Tracheal epithelial cell (primary cell): ENCODE measurements around the gene ZNF565. TPM values are rescaled to one million over a fixed set of nuclear protein-coding genes. Genes with fewer than 3 reads are reported as not detected.

ENCODE experiments used
- total RNA-seq: library from RNA; depleted of rRNA; stranded (reverse); fragments of >200 nt; gene quantifications from 2 replicates; pipeline ENCODE4 v1.2.1, GENCODE V29; 2014

The ZNF565 gene
- 4.6 and 6.2 TPM in 2 replicates for total RNA-seq

GRCh38 chr19:36214386-36215275 lies at the start of gene ZNF565, which contains the start of gene ZNF146:
Gene ZNF565, minus strand, starts transcription at chr19:36214665. Its CDS starts 12,680 bp downstream, at chr19:36201985.
Gene ZNF146, plus strand, starts transcription at chr19:36215106. Its CDS starts 21,335 bp downstream, at chr19:36236441.

GRCh38 chr19:36152352-36153091 lies 61.9 kb downstream of the ZNF565 start, which contains the start of gene COX7A1:
Gene COX7A1, minus strand, starts transcription at chr19:36152447. Its CDS starts 40 bp downstream, at chr19:36152407.

GRCh38 chr19:36139473-36140303 lies 74.8 kb downstream of the ZNF565 start, which contains the start of gene CAPNS1:
Gene CAPNS1, plus strand, starts transcription at chr19:36140066. Its CDS starts 946 bp downstream, at chr19:36141012.

Other genes starting within 250 kb of the ZNF565 start
- gene SDHAF1, start 219.5 kb downstream of the ZNF565 start, total RNA-seq = 14.2 and 26.9 TPM in 2 replicates
- 9.4 and 12.4 TPM in 2 replicates for gene SYNE4, start 205.9 kb downstream of the ZNF565 start, total RNA-seq
- 16.0 and 19.0 TPM in 2 replicates for gene ALKBH6, start 200.5 kb downstream of the ZNF565 start, total RNA-seq
- gene CLIP3, start 181.8 kb downstream of the ZNF565 start, total RNA-seq = 0.24 TPM in 1 of 2 replicates, not detected in the other
- gene THAP8, start 160.4 kb downstream of the ZNF565 start, total RNA-seq = 0.72 and 3.6 TPM in 2 replicates
- 0.21 and 0.72 TPM in 2 replicates for gene WDR62, start 159.8 kb downstream of the ZNF565 start, total RNA-seq
- not detected in 2 replicates for gene OVOL3, start 103.5 kb downstream of the ZNF565 start, total RNA-seq
- gene POLR2I, start 99.8 kb downstream of the ZNF565 start, total RNA-seq = 62.7 and 85.5 TPM in 2 replicates
- gene TBCB, start 99.2 kb downstream of the ZNF565 start, total RNA-seq = 139 and 206 TPM in 2 replicates
- 121 and 205 TPM in 2 replicates for gene CAPNS1, start 74.6 kb downstream of the ZNF565 start, total RNA-seq
- 0.48 and 3.0 TPM in 2 replicates for gene COX7A1, start 62.2 kb downstream of the ZNF565 start, total RNA-seq
- gene ZNF146, start 441 bp upstream of the ZNF565 start, total RNA-seq = 104 and 137 TPM in 2 replicates
- gene ZFP14, start 164.5 kb upstream of the ZNF565 start, total RNA-seq = 1.4 and 2.6 TPM in 2 replicates
- 3.9 and 4.5 TPM in 2 replicates for gene ZFP82, start 204.0 kb upstream of the ZNF565 start, total RNA-seq